HL-60 (cell line): Measurements from ENCODE around the gene CORO1C.
"Not testable (repeated sequence)": the region's sequence is repeated elsewhere in the genome, so short reads cannot be mapped to it uniquely, and the experiment has no call there.

Source experiments
- GABPA ChIP-seq: IDR thresholded peaks from 2 replicates; pipeline ENCODE4 v1.6.1; 2012; ENCODE audit warnings: low read depth
- TF ChIP-seq, protein P1 (sequence below): IDR thresholded peaks from one replicate; pipeline ENCODE4 v1.5.1; 2011; ENCODE audit warnings: low read length, control low read depth, inconsistent platforms; ENCODE audit not compliant: insufficient read depth

DNA sequence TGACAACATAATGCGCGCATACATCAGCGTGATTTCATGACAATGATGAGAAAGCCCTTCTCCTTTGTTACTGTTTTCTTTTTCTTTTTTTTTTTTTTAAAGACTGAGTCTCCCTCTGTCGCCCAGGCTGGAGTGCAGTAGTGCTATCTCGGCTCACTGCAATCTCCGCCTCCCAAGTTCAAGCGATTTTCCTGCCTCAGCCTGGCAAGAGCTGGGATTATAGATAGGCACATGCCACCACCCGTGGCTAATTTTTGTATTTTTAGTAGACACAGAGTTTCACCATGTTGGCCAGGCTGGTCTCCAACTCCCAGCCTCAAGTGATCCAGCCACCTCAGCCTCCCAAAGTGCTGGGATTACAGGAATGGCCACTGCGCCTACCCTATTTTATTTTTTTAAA lies 76.7 kb downstream of the CORO1C start:
- TF ChIP-seq, protein P1, sequence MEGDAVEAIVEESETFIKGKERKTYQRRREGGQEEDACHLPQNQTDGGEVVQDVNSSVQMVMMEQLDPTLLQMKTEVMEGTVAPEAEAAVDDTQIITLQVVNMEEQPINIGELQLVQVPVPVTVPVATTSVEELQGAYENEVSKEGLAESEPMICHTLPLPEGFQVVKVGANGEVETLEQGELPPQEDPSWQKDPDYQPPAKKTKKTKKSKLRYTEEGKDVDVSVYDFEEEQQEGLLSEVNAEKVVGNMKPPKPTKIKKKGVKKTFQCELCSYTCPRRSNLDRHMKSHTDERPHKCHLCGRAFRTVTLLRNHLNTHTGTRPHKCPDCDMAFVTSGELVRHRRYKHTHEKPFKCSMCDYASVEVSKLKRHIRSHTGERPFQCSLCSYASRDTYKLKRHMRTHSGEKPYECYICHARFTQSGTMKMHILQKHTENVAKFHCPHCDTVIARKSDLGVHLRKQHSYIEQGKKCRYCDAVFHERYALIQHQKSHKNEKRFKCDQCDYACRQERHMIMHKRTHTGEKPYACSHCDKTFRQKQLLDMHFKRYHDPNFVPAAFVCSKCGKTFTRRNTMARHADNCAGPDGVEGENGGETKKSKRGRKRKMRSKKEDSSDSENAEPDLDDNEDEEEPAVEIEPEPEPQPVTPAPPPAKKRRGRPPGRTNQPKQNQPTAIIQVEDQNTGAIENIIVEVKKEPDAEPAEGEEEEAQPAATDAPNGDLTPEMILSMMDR: not testable (repeated sequence)
- not testable (repeated sequence) for TF ChIP-seq GABPA
